Measurements from ENCODE around the gene CPSF4. TPM values are rescaled to one million over a fixed set of nuclear protein-coding genes. Genes with fewer than 3 reads are reported as not detected.

Gene CPSF4
- polyA plus RNA-seq, 3 donors from 2014 or later, result 18.4 to 26.6 (median 22.2) TPM

Other genes with a start within 250 kb of the CPSF4 start
- not detected for gene KPNA7, start 230.8 kb upstream of the CPSF4 start, polyA plus RNA-seq
- not detected for gene MYH16, start 166.1 kb upstream of the CPSF4 start, polyA plus RNA-seq
- gene ARPC1A, start 113.0 kb upstream of the CPSF4 start, polyA plus RNA-seq, result 10 to 100 TPM; 26.6 to 49.2 (median 39.5) TPM
- 100 to 1,000 TPM; 582 to 834 (median 626) TPM for gene ARPC1B, start 64.2 kb upstream of the CPSF4 start, polyA plus RNA-seq
- 10 to 100 TPM; 20.7 to 43.3 (median 30.0) TPM for gene PDAP1, start 30.3 kb upstream of the CPSF4 start, polyA plus RNA-seq
- gene BUD31, start 30.0 kb upstream of the CPSF4 start, polyA plus RNA-seq, result 100 to 1,000 TPM; 265 to 362 (median 279) TPM
- 1 to 10 TPM in 2 of 3 donors, under 1 TPM in 1; 0.83 to 3.7 (median 1.4) TPM for gene PTCD1, start 145 bp upstream of the CPSF4 start, polyA plus RNA-seq
- 100 to 1,000 TPM; 455 to 757 (median 495) TPM for gene ATP5MF, start 27.2 kb downstream of the CPSF4 start, polyA plus RNA-seq
- gene ZNF789, start 33.9 kb downstream of the CPSF4 start, polyA plus RNA-seq, result 1 to 10 TPM; 4.6 to 7.6 (median 5.4) TPM
- 10 to 100 TPM; 68.6 to 91.7 (median 76.0) TPM for gene ZNF394, start 61.3 kb downstream of the CPSF4 start, polyA plus RNA-seq
- 1 to 10 TPM; 3.2 to 9.4 (median 4.6) TPM for gene ZKSCAN5, start 65.7 kb downstream of the CPSF4 start, polyA plus RNA-seq
- 1 to 10 TPM in 2 of 3 donors, not detected in 1; 1.9 to 4.7 TPM for gene FAM200A, start 113.2 kb downstream of the CPSF4 start, polyA plus RNA-seq
- 10 to 100 TPM; 69.8 to 98.9 (median 75.0) TPM for gene ZNF655, start 119.7 kb downstream of the CPSF4 start, polyA plus RNA-seq
- 1 to 10 TPM; 1.3 to 6.5 (median 2.8) TPM for gene TMEM225B, start 159.3 kb downstream of the CPSF4 start, polyA plus RNA-seq
- gene ZSCAN25, start 178.0 kb downstream of the CPSF4 start, polyA plus RNA-seq, result 10 to 100 TPM in 1 of 3 donors, 1 to 10 TPM in 2; 7.6 to 14.9 (median 9.6) TPM
- under 1 TPM in 1 of 3 donors, not detected in 2; 0.35 TPM for gene CYP3A5, start 241.1 kb downstream of the CPSF4 start, polyA plus RNA-seq